Liver (tissue), 3 donors: ENCODE measurements around the gene RFC2.

Experiments used
- GABPA ChIP-seq, 2 donors: IDR thresholded peaks in 1 of 2; conservative IDR thresholded peaks in 1 of 2; 2 replicates each; pipeline ENCODE4 v1.6.1; 2016; ENCODE audit warnings: antibody characterized with exemption in 2 of 2, mild to moderate bottlenecking in 1 of 2, moderate library complexity in 1 of 2
- JUND ChIP-seq, 2 donors: IDR thresholded peaks; 2 replicates each; pipeline ENCODE4 v1.6.1; 2016; ENCODE audit warnings: antibody characterized with exemption in 2 of 2
- RAD21 ChIP-seq, 2 donors: IDR thresholded peaks; 2 replicates each; pipeline ENCODE4 v1.6.1; 2016; ENCODE audit warnings: antibody characterized with exemption in 2 of 2, mild to moderate bottlenecking in 2 of 2
- RXRA ChIP-seq, 2 donors: IDR thresholded peaks; 2 replicates each; pipeline ENCODE4 v1.6.1; 2017 to 2018; ENCODE audit warnings: antibody characterized with exemption in 2 of 2, mild to moderate bottlenecking in 1 of 2
- TAF1 ChIP-seq: conservative IDR thresholded peaks from 2 replicates; pipeline ENCODE4 v1.6.1; 2016; ENCODE audit warnings: antibody characterized with exemption, mild to moderate bottlenecking
- YY1 ChIP-seq: IDR thresholded peaks from 2 replicates; pipeline ENCODE4 v1.6.1; 2016; ENCODE audit warnings: antibody characterized with exemption, mild to moderate bottlenecking
- TF ChIP-seq, protein P1 (sequence below): fragments of 150-350 bp; IDR thresholded peaks from 2 replicates; pipeline ENCODE4 v1.5.1; 2017; ENCODE audit warnings: improper control_type of control experiment, low read depth, low read length; ENCODE audit not compliant: missing input control
- TF ChIP-seq, protein P2 (sequence below): IDR thresholded peaks from 2 replicates; pipeline ENCODE4 v1.6.1; 2016; ENCODE audit warnings: antibody characterized with exemption
- TF ChIP-seq, protein P3 (sequence below): IDR thresholded peaks from 2 replicates; pipeline ENCODE4 v1.6.1; 2016; ENCODE audit warnings: antibody characterized with exemption, mild to moderate bottlenecking
- donor health status: healthy.
- donor health status: healthy.

DNA sequence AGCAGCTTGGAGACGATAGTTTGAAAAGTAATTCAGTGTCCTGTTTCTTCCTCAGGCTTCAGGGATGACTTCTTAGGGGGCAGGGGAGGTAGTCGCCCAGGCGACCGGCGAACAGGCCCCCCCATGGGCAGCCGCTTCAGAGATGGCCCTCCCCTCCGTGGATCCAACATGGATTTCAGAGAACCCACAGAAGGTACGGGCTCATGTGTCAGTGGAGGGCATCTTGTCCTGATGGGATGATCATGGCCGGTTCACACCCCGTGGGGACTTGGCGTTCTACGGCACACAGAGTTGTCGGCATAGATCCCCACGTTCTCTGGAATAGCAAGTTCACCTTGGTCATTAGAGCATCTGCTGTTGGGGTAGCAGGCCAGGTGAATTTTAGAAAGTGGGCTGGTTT lies 59.5 kb downstream of the RFC2 start:
- TF ChIP-seq YY1, result no peak
- TF ChIP-seq GABPA (IDR thresholded peaks at IDR 0.05 in 1 of 2, conservative IDR thresholded peaks at IDR 0.05 in 1 of 2), result no peak
- TF ChIP-seq, protein P1, sequence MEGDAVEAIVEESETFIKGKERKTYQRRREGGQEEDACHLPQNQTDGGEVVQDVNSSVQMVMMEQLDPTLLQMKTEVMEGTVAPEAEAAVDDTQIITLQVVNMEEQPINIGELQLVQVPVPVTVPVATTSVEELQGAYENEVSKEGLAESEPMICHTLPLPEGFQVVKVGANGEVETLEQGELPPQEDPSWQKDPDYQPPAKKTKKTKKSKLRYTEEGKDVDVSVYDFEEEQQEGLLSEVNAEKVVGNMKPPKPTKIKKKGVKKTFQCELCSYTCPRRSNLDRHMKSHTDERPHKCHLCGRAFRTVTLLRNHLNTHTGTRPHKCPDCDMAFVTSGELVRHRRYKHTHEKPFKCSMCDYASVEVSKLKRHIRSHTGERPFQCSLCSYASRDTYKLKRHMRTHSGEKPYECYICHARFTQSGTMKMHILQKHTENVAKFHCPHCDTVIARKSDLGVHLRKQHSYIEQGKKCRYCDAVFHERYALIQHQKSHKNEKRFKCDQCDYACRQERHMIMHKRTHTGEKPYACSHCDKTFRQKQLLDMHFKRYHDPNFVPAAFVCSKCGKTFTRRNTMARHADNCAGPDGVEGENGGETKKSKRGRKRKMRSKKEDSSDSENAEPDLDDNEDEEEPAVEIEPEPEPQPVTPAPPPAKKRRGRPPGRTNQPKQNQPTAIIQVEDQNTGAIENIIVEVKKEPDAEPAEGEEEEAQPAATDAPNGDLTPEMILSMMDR, result no peak
- TF ChIP-seq, protein P2, sequence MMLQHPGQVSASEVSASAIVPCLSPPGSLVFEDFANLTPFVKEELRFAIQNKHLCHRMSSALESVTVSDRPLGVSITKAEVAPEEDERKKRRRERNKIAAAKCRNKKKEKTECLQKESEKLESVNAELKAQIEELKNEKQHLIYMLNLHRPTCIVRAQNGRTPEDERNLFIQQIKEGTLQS, result no peak
- TF ChIP-seq RXRA (IDR thresholded peaks at IDR 0.05), result no peak
- TF ChIP-seq JUND (IDR thresholded peaks at IDR 0.05), result no peak
- no peak for TF ChIP-seq TAF1
- TF ChIP-seq, protein P3, sequence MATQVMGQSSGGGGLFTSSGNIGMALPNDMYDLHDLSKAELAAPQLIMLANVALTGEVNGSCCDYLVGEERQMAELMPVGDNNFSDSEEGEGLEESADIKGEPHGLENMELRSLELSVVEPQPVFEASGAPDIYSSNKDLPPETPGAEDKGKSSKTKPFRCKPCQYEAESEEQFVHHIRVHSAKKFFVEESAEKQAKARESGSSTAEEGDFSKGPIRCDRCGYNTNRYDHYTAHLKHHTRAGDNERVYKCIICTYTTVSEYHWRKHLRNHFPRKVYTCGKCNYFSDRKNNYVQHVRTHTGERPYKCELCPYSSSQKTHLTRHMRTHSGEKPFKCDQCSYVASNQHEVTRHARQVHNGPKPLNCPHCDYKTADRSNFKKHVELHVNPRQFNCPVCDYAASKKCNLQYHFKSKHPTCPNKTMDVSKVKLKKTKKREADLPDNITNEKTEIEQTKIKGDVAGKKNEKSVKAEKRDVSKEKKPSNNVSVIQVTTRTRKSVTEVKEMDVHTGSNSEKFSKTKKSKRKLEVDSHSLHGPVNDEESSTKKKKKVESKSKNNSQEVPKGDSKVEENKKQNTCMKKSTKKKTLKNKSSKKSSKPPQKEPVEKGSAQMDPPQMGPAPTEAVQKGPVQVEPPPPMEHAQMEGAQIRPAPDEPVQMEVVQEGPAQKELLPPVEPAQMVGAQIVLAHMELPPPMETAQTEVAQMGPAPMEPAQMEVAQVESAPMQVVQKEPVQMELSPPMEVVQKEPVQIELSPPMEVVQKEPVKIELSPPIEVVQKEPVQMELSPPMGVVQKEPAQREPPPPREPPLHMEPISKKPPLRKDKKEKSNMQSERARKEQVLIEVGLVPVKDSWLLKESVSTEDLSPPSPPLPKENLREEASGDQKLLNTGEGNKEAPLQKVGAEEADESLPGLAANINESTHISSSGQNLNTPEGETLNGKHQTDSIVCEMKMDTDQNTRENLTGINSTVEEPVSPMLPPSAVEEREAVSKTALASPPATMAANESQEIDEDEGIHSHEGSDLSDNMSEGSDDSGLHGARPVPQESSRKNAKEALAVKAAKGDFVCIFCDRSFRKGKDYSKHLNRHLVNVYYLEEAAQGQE, result no peak
- TF ChIP-seq RAD21 (IDR thresholded peaks at IDR 0.05), result no peak
